ENCODE results near the gene COL5A1. TPM values are rescaled to one million over a fixed set of nuclear protein-coding genes. Genes with fewer than 3 reads are reported as not detected.

COL5A1 gene
- total RNA-seq, 2 donors from 2014 or later, result 10.9 to 21.7 TPM

GRCh38 chr9:134733480-134734232 is 92.1 kb downstream of the COL5A1 start:
- intact Hi-C loops (cut with DNase I), result no loop called here
- no peak overlapping the region for H3K4me3 ChIP-seq
- H3K9ac ChIP-seq (ENCODE audit: low read depth in 2 of 2, low read length in 2 of 2), result peak overlapping the region in 1 of 2 donors; percentile 19
- no peak for TF ChIP-seq CTCF (IDR thresholded peaks at IDR 0.05)
- H3K27ac ChIP-seq, result peak overlapping the region; percentile 1
- no peaks in the 10 kb centered on the region for H3K4me1 ChIP-seq
- no peaks in the 10 kb centered on the region for H3K27me3 ChIP-seq
- no peaks in the 10 kb centered on the region for H3K36me3 ChIP-seq
- no peak for DNase-seq
- H3K9me3 ChIP-seq, result no peaks in the 10 kb centered on the region

GRCh38 chr9:134734270-134734669 is 92.7 kb downstream of the COL5A1 start:
- TF ChIP-seq CTCF (IDR thresholded peaks at IDR 0.05), result no peak
- no peaks in the 10 kb centered on the region for H3K27me3 ChIP-seq
- intact Hi-C loops (cut with DNase I), result no loop called here
- H3K36me3 ChIP-seq, result no peaks in the 10 kb centered on the region
- no peaks in the 10 kb centered on the region for H3K9me3 ChIP-seq
- H3K27ac ChIP-seq, result no peak overlapping the region
- no peak overlapping the region for H3K9ac ChIP-seq (ENCODE audit: low read depth in 2 of 2, low read length in 2 of 2)
- H3K4me1 ChIP-seq, result no peaks in the 10 kb centered on the region
- peak; percentile 31 for DNase-seq
- H3K4me3 ChIP-seq, result no peak overlapping the region

- Histone ChIP-seq H3K27me3 (no peaks in the 10 kb centered on the region), H3K9me3 (no peaks in the 10 kb centered on the region), H3K36me3 (no peaks in the 10 kb centered on the region), H3K4me3 (no peak overlapping the region), H3K27ac (peak overlapping the region; percentile 22), H3K9ac (ENCODE audit: low read depth in 2 of 2, low read length in 2 of 2) (no peak overlapping the region), H3K4me1 (no peaks in the 10 kb centered on the region)
- DNase-seq, result peak; percentile 53
- intact Hi-C loops (cut with DNase I), result no loop called here
- no peak for TF ChIP-seq CTCF (IDR thresholded peaks at IDR 0.05)
Observed at GRCh38 chr9:134735441-134736175, 94.0 kb downstream of the COL5A1 start.

- H3K27me3 ChIP-seq, result no peaks in the 10 kb centered on the region
- H3K9ac ChIP-seq (ENCODE audit: low read depth in 2 of 2, low read length in 2 of 2), result no peak overlapping the region
- H3K4me3 ChIP-seq, result no peak overlapping the region
- H3K36me3 ChIP-seq, result no peaks in the 10 kb centered on the region
- no peaks in the 10 kb centered on the region for H3K4me1 ChIP-seq
- H3K9me3 ChIP-seq, result no peaks in the 10 kb centered on the region
- no peak for DNase-seq
- no peak for TF ChIP-seq CTCF (IDR thresholded peaks at IDR 0.05)
- H3K27ac ChIP-seq, result no peak overlapping the region
- intact Hi-C loops (cut with DNase I), result no loop called here
Observed at GRCh38 chr9:134736791-134737497, 95.3 kb downstream of the COL5A1 start.

- Histone ChIP-seq H3K9me3 (no peaks in the 10 kb centered on the region), H3K4me1 (no peaks in the 10 kb centered on the region), H3K4me3 (no peak overlapping the region), H3K9ac (ENCODE audit: low read depth in 2 of 2, low read length in 2 of 2) (no peak overlapping the region), H3K27ac (no peak overlapping the region), H3K27me3 (no peaks in the 10 kb centered on the region), H3K36me3 (no peaks in the 10 kb centered on the region)
- intact Hi-C loops (cut with DNase I), result loop anchor here (2.0 kb wide), 2 partner anchors 39 to 289 kb away; no protein-coding TSS in a partner anchor
- TF ChIP-seq CTCF (IDR thresholded peaks at IDR 0.05), result no peak
- no peak for DNase-seq
Observed at GRCh38 chr9:134737842-134738580, 96.4 kb downstream of the COL5A1 start.

Data from colonic mucosa (tissue), 4 donors.